ENCODE measurements around the gene TYW5.

GRCh38 chr2:199958014-199958413 is 2.7 kb upstream of the TYW5 start:
- TF ChIP-seq CTCF (IDR thresholded peaks at IDR 0.05) (no peak), POLR2AphosphoS5 (IDR thresholded peaks at IDR 0.05) (no peak), POLR2A (IDR thresholded peaks at IDR 0.05) (no peak), EP300 (IDR thresholded peaks at IDR 0.05) (no peak)
